ENCODE measurements around the gene ATG13. TPM values are rescaled to one million over a fixed set of nuclear protein-coding genes. Genes with fewer than 3 reads are reported as not detected.
A peak's percentile ranks its signal among the peaks of the same experiment; 100 is the strongest.

Gene ATG13
- total and polyA plus RNA-seq, 12 donors = 31.0 to 177 (median 88.8) TPM

GRCh38 chr11:46675949-46676348 is 58.6 kb downstream of the ATG13 start:
- Histone ChIP-seq H3K4me1 (replicated peaks in 1 of 2) (peaks cover 17 to 27% of the 10 kb centered on the region in 2 donors), H3K36me3 (replicated peaks in 1 of 2) (peaks cover 0 to 70% of the 10 kb centered on the region in 2 donors)

GRCh38 chr11:46676436-46677158 is 59.2 kb downstream of the ATG13 start:
- DNase-seq = peak in 1 of 7 donors; percentile 38
- H3K27me3 ChIP-seq = no peaks in the 10 kb centered on the region
- H3K27ac ChIP-seq = peak overlapping the region in 3 of 5 donors; percentile 61 to 88 (median 86)
- TF ChIP-seq CTCF (IDR thresholded peaks at IDR 0.05) (no peak), POLR2A (IDR thresholded peaks at IDR 0.05) (no peak)
- peaks cover 17 to 27% of the 10 kb centered on the region in 2 donors for H3K4me1 ChIP-seq (replicated peaks in 1 of 2)
- no peak overlapping the region for H3K4me3 ChIP-seq
- WGBS, 4 donors = 79 to 81% (median 80%) methylated on average over 14 to 15 of the region's 15 CpGs
- intact Hi-C loops (cut with DNase I) = no loop called here
- no peaks in the 10 kb centered on the region for H3K9me3 ChIP-seq (replicated peaks in 1 of 3)
- peaks cover 0 to 70% of the 10 kb centered on the region in 2 donors for H3K36me3 ChIP-seq (replicated peaks in 1 of 2)

More at GRCh38 chr11:46675949-46676348, 58.6 kb downstream of the ATG13 start:
- WGBS, 4 donors = 71 to 80% (median 74%) methylated on average over 7 of the region's 7 CpGs
- intact Hi-C loops (cut with DNase I) = no loop called here
- Histone ChIP-seq H3K27me3 (no peaks in the 10 kb centered on the region), H3K27ac (peak overlapping the region; percentile 22 to 89 (median 86)), H3K4me3 (no peak overlapping the region), H3K9me3 (replicated peaks in 1 of 3) (no peaks in the 10 kb centered on the region)
- DNase-seq = peak in 1 of 7 donors; percentile 16
- TF ChIP-seq CTCF (IDR thresholded peaks at IDR 0.05) = no peak

- Histone ChIP-seq H3K4me3 (no peak overlapping the region), H3K27me3 (no peaks in the 10 kb centered on the region), H3K27ac (peak overlapping the region in 3 of 5 donors; percentile 10 to 88 (median 61)), H3K36me3 (replicated peaks in 1 of 2) (peaks cover 0 to 70% of the 10 kb centered on the region in 2 donors), H3K9me3 (replicated peaks in 1 of 3) (no peaks in the 10 kb centered on the region), H3K4me1 (replicated peaks in 1 of 2) (peaks cover 17 to 27% of the 10 kb centered on the region in 2 donors)
- intact Hi-C loops (cut with DNase I) = no loop called here
- WGBS, 4 donors = 82 to 95% (median 89%) methylated on average over 5 to 8 of the region's 8 CpGs
- no peak for TF ChIP-seq POLR2A (IDR thresholded peaks at IDR 0.05)
- TF ChIP-seq CTCF (IDR thresholded peaks at IDR 0.05) = no peak
- DNase-seq = peak in 1 of 7 donors; percentile 19
Measured at GRCh38 chr11:46677169-46677568, 59.8 kb downstream of the ATG13 start.

GRCh38 chr11:46677991-46678740 is 60.8 kb downstream of the ATG13 start:
- no peaks in the 10 kb centered on the region for H3K27me3 ChIP-seq
- no peaks in the 10 kb centered on the region for H3K9me3 ChIP-seq (replicated peaks in 1 of 3)
- H3K4me3 ChIP-seq = no peak overlapping the region
- H3K36me3 ChIP-seq (replicated peaks in 1 of 2) = peaks cover 0 to 65% of the 10 kb centered on the region in 2 donors
- peaks cover 17 to 28% of the 10 kb centered on the region in 2 donors for H3K4me1 ChIP-seq (replicated peaks in 1 of 2)
- DNase-seq = peak in 3 of 7 donors; percentile 46 to 60 (median 57)
- WGBS, 4 donors = 67 to 80% (median 77%) methylated on average over 6 to 10 of the region's 10 CpGs
- TF ChIP-seq CTCF (IDR thresholded peaks at IDR 0.05) (no peak), POLR2A (IDR thresholded peaks at IDR 0.05) (no peak)
- intact Hi-C loops (cut with DNase I) = no loop called here
- peak overlapping the region in 3 of 5 donors; percentile 10 to 56 (median 30) for H3K27ac ChIP-seq

All from adrenal gland (tissue), 12 donors.